HCEC 1CT (cell line): Measurements from ENCODE around the gene NPFFR1.
"Not testable (repeated sequence)": the region's sequence is repeated elsewhere in the genome, so short reads cannot be mapped to it uniquely, and the experiment has no call there.

Experiments used
- DNase-seq: peaks from one replicate; pipeline ENCODE4 v3.0.0-alpha.2; 2017

The NPFFR1 gene

DNA sequence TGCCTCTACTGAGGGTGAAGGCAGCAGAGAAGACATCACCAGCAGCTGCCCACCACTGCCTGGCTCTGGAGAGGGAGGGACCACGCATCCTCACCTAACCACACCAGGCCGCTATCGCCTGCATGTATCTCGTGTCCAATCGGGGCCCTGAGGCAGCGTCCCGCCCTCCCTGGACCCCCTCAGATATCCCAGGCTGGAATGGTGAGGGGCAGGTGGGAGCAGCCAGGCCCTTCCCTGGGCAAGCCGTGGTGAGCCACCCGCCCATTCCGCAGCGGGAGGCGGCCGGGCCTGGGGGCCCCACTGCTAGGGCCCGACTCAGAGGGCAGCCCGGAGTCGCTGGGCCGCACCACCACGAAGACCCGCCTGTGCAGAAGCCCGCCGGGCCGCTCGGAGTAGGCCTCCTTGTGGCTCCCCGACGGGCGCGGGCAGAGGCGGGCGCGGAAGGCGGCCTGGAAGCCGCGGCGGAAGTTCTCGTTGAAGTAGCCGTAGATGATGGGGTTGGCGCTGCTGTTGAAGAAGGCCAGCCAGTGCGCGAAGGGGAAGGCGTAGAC lies 29.0 kb downstream of the NPFFR1 start:
- no peak for DNase-seq

DNA sequence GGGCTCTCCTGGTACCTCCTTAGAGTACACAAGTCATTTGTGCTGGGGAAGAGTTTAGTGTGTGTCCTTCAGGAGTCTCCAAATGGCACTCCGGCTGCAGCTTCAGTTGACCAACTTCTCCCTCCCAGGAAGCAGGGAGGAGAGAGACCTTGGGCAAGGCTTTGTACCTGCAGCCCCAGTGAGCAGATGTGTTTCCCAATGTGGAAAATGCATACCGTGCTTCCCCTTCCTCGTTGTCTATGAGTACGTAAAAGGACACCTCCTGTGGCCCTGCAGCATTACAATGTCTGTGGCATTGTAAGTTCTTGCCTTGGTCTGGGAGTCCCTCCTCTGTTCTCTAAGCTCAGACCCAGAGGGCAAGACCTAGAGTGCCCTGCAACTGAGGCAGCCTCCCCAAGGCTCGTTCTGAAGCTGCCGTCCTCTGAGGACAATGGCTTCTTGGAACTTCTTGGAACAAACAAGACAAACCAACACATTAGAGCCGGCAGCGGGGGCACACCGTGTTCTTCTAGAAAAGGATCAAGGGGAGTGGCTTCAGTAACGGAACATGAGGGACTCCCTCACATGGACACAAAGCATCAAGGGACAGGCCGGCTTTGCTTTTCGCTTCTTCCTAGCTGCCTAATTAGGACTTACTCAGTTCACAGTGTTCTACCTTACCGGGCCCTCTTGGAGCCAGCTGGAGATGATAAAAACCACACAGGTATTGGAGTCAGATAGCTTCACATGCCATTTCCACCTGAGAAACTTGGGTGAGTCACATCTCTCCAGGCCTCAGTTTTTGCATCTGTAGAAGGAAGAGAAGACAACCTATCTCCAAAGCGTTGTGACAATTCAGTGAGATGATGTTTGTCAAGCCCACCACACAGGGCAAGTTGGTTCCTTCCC lies 29.7 kb downstream of the NPFFR1 start:
- DNase-seq = no peak

DNA sequence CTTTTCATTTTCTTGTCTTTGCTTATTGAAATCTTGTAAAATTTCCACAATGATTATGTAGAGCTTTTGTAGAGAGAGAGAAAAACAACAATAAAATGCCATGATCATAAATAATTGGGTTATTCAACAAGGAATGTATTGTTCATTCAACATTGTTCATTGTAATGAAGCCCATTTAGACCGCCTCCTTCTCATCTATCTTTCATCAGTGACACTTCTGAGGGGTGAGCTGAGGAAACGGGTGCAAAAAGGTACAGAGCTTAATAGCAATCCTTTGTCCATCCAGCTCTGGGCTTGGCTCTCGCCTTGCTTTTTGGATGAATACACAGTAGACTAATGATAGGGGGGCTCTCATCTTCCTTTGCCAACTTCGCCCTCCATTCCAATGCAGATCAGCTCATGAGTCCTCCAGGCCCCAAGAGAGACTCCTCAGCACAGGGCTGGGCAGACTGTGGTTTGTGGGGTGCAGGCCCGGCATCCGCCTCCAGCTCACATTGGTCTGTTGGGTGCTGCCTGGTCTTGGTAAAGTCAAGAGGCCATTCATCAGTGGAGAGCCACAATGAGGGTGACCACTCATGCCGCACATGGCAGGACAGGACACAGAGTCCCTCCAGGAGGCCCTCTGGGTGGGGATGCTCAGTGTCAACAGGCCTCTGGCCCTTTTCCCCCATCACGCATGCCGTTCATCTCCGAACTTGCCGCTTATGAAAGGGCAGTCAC lies 32.7 kb downstream of the NPFFR1 start:
- DNase-seq = no peak

DNA sequence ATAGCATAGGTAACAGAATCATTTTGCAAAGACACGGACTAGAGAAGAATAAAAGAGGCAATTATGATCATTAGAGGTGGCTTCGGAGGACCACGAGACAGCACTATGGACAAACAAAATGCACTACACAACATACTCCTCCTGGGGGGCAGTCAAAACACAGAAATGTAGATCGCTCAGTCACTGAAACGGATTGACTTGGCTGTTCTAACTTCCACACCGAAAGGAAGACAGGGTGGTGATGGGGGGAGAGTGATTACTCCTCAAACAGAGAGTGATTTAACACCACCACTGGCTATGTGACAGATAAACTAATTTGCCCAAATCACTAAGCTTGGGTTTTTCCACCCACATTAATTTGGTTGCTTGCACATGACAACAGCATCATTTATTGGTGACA lies 36.4 kb downstream of the NPFFR1 start:
- no peak for DNase-seq

DNA sequence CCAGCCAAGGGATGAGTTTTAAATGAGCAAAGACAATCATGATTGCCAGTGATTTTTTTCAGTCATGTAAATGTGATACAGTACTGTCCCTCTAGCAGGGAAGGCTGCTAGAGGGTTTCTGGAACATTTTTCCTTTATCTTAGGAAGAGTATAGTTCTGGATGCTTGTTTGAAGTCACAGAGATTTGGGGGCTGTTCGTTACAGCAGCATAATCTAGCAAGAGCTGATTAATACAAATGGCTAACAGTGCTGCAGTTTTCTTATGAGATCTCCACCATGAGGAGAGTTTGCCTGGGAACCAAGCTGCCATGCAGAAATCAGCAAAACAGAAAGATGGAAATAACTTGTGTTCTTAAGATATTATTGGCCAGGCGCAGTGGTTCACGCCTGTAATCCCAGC lies 42.7 kb downstream of the NPFFR1 start:
- no peak for DNase-seq

DNA sequence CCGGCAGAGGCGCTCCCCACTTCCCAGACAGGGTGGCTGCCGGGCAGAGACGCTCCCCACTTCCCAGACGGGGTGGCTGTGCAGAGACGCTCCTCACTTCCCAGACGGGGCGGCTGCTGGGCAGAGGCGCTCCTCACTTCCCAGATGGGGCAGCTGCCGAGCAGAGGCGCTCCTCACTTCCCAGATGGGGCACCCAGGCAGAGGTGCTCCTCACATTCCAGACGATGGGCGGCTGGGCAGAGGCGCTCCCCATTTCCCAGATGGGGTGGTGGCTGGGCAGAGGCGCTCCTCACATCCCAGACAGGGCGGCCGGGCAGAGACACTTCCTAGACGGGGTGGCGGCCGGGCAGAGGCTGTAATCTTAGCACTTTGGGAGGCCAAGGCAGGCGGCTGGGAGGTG lies 43.8 kb downstream of the NPFFR1 start:
- not testable (repeated sequence) for DNase-seq

DNA sequence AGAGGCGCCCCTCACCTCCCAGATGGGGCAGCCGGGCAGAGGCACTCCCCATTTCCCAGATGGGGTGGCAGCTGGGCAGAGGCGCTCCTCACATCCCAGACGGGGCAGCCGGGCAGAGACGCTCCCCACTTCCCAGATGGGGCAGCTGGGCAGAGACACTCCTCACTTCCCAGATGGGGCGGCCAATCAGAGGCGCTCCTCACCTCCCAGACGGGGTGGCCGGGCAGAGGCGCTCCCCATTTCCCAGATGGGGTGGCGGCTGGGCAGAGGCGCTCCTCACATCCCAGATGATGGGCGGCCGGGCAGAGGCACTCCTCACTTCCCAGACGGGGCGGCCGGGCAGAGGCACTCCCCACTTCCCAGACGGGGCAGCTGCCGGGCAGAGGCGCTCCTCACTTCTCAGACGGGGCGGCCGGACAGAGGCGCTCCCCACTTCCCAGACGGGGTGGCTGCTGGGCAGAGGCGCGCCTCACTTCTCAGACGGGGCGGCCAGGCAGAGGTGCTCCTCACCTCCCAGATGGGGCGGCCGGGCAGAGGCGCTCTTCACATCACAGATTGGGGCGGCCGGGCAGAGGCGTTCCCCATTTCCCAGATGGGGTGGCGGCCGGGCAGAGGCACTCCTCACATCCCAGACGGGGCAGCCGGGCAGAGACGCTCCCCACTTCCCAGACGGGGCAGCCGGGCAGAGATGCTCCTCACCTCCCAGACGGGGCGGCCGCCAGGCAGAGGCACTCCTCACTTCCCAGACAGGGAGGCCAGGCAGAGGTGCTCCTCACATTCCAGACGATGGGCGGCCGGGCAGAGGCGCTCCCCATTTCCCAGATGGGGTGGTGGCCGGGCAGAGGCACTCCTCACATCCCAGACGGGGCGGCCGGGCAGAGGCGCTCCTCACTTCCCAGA lies 44.5 kb downstream of the NPFFR1 start:
- DNase-seq = not testable (repeated sequence)

DNA sequence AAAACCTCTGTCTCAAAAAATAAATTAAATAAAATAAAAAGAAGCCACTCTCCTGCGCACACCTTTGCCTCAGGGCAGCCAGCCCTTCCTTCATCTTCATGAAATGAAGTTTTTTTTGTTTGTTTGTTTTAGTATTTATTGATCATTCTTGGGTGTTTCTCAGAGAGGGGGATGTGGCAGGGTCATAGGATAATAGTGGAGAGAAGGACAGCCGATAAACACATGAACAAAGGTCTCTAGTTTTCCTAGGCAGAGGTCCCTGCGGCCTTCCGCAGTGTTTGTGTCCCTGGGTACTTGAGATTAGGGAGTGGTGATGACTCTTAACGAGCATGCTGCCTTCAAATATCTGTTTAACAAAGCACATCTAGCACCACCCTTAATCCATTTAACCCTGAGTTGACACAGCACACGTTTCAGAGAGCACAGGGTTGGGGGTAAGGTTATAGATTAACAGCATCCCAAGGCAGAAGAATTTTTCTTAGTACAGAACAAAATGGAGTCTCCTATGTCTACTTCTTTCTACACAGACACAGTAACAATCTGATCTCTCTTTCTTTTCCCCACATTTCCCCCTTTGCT lies 45.8 kb downstream of the NPFFR1 start:
- not testable (repeated sequence) for DNase-seq

DNA sequence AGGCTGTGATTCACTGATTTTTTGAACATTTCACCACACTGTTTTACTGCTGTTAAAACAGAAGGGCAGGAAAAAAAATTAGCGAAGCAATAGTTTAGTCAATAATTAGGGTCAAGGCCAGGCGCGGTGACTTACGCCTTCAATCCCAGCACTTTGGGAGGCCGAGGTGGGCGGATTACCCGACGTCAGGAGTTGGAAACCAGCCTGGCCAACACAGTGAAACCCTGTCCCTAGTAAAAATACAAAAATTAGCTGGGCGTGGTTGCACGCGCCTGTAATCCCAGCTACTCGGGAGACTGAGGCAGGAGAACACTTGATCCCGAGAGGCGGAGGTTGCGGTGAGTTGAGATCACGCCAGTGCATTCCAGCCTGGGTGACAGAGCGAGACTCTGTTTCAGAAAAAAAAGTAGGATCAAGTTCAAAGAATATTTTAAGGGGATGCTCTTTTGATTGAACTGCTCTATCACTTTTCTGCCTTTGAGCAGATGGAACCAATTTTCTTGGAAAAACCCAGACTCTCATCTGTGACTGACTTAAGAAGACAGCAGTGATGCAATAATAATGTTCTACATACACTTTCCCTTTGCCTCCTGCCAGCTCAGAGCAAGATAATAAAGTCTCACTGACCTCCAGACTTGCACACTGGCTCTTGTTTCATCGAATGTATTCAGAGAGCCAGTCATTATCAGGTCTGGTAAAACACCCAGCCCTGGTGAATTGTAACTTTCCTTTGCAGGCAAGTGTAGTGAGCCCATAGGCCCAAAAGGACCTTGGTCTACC lies 48.9 kb downstream of the NPFFR1 start:
- peak; percentile 17 for DNase-seq

DNA sequence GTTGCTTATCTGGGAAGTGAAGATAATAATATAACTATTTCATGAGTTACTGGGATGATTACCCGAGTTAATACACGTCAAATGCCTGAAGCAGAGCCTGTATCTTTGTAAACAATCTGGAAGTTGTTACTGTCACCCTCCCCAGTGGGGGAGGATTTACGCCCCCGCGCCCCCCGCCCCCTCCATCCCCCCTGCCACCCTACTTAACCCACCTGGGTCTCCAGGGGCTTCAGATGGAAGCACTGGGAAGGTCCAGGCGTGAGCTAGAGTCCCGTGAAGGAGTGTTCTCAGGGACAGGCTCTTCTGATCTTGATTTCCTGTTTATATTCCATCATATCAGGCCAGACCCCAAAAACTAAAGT lies 49.9 kb downstream of the NPFFR1 start:
- no peak for DNase-seq

DNA sequence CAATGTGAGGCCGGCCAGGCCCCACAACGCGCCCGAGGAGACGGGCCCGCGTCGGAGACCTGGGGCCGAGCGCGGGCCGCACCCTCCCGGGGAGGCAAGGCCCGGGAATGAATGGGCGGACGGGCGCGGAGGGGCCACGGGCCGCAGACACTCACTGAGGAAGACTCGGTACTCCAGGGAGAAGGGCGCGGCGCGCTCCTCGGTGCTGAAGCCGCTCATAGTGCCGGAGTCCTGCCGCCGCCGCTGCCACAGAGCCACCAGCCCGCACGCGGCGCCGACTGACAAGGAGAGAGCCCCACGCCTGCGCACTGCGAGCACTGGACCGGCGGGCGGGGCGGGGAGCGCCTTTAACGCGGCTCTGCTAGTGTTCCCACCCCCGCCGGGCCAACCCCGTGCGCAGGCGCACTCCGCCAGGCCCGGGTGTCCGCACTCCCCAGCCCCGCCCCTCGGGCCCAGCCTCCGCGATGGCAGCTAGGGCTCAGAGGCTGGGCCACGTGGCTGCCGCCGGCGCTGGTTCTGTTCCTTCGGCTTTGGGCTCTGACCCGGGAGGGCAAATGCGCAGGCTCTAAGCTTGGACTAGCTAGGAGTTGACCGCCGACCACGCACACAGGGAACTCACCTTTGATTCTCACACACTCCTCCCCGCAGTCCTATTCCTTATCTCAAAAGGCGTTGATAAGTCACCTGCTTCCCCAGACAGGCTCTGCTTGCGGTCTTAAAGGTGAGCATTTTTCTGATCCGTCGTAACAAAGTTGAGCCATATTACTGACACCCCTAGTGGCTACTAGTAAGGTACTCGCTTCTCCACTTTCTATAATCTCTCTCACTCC lies 50.5 kb downstream of the NPFFR1 start, which contains the start of gene PPA1:
PPA1 (minus strand) TSS at position 321 of the 830 bp plus-strand sequence; CDS start at position 219, 102 bp downstream.
- DNase-seq = peak; percentile 96

DNA sequence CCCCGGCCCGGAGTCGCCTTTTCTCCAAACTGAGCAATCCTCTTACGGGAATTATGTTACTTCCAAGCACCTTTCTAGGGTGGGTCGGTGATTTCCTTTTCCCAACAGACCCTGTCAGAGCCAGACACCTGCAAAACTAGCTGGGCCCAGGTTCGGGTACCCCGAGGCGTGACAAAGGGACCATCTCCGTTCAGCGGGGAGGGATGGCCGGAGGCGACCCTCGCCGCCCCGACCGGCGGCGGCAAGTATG lies 51.0 kb downstream of the NPFFR1 start:
- no peak for DNase-seq

DNA sequence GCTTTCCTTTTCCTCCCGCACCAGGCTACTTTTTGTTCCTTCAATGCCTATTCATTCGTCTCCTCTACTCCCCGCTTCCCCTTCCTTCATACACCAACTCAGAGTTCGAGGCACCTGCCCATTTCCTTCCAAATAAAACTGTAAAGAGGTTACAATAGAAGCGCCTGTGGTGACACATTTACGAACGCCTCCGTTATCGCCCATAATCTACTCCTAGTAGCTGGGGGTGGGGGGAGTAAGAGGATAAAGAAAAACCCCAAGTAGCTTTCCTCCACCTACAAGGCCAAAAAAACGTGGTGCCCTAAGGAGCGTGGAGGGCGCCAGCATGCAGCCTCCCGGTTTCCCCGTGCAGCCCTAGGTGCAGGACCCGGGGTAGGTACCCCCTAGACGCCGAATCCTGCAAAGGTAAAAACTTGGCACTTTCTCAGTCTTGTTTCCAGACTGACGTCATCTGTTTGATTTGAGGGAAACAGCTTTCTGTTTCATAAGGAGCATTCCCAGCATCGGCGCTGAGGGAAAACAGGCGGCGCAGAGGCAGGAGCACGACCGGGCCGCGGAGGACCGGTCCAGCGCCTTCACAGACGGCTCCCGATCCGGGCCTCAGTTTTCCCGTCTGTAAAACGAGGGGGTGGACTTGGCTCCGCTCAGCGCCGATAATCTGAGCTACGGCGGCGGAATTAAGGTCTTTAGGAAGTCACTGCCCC lies 51.5 kb downstream of the NPFFR1 start:
- peak; percentile 37 for DNase-seq

DNA sequence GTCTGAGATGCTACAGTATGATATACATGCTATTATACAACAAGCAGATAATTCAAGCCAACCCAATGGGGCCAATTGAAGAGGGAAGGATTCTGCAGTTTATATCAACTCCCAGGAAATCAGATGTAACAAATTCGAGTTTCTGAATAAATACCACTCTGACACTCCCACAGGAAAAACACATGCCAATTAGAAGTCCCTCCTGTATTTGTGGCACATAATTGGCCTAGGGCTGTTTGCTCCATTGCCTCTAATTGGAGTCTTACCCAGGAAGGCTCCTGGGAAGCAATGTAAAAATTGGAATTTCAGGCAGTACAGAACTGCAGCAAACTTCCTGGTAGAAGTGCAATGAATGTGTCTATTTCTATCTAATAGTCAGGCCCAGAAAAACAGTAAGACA lies 55.3 kb downstream of the NPFFR1 start:
- DNase-seq = no peak

DNA sequence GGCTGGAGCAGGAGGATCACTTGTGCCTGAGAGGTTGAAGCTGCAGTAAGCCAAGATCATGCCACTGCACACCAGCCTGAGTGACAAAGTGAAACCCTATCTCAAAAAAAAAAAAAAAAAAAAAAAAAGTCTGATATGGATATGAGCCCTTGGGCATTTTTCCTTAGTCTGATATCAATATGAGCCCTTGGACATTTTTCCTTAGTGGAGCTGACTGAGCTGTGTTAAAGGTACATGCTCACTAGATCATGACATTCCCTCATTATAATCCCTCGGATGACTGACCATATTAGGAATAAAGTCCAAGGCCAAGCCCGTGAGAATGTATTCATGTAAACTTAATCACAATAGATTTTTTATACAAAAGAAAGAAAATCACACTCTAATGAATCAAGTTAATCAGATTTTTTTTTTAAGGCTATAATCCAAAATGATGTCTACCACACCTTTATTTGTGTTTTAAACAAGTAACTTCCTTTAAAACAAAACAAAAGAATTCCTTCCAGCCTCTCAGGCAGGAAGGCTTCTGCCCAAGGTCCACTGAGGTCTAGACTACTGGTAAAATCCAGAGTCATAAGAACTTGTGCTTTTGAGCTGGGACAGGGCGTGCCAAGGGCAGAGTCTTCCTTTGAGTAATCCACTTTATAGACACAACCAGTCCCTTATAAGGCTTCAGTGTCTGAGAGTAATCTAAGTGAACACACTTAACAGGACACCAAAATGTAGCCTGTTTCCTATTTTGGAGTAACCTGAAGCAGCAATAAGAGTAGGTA lies 56.1 kb downstream of the NPFFR1 start:
- no peak for DNase-seq

DNA sequence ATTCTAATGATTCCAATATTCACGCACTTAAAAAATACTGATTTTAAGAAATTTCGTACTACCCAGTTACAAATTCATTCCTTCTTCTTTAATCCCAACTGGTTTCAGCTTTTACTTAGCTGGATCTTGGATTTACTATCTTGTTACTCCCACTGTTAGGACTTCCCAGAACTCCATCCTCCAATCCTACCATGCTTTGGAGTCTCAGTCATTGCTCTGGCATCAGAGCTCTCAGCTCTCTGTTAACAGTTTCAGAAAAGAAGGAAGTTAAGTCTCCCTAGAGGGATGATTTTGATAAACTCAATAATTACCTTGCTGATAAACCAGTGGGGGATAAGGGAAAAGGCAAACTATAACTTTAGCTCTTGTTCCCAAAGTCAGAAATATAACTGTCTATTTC lies 60.1 kb downstream of the NPFFR1 start:
- no peak for DNase-seq

DNA sequence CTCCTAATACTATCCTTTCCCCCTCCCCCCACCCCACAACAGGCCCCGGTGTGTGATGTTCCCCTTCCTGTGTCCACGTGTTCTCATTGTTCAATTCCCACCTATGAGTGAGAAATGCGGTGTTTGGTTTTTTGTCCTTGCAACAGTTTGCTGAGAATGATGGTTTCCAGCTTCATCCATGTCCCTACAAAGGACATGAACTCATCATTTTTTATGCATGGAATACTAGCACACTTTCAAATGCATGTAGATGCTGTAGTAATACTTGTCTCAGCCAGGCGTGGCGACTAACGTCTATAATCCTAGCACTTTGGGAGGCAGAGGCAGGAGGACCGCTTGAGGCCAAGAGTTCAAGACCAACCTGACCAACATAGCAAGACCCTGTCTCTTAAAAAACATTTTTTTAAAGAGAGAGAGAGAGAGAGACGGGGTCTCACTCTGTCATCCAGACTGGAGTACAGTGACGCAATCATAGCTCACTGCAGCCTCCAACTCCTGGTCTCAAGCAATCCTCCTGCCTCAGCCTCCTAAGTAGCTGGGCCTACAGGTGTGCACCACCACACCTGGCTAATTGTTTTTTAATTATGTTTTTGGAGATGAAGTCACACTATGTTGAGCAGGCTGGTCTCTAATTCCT lies 60.9 kb downstream of the NPFFR1 start:
- not testable (repeated sequence) for DNase-seq

DNA sequence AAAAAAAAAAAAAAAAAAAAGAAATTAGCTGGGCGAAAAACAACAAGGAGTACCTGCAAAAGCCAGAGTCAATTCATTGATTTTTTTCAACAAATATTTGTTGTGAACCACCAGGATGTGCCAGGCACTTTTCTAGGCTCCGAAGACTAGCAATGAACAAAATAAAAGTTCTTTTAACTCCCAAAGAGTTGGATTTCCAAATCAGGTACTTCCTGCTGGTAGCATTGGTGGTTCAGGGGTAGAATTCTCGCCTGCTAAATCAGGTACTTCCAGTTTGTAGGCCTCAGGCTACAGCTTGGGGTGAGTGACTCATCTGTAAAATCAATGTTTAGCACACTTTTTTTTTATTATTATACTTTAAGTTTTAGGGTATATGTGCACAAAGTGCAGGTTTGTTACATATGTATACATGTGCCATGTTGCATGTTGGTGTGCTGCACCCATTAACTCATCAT lies 61.4 kb downstream of the NPFFR1 start:
- DNase-seq = no peak

DNA sequence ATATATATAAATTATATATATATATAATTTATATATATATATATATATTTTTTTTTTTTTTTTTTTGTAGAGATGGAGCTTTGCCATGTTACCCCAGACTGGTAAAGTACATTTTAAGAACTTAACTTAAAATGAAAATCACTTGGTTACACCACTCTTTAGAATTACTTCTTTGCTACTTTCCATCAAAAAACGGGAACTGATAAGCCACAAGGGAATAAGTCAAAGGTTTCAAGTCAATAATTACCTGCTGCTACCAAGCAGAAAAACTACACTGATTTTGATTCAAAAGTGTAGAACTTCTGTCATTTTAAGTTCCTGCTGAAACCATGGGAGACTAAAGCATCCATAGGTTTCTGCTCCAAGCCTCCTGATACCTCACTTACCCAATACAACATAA lies 62.8 kb downstream of the NPFFR1 start:
- DNase-seq = no peak
